OCI-LY1 (cell line): ENCODE measurements around the gene GALNT18.

ENCODE experiments used
- H2AFZ ChIP-seq: fragments of 200-600 bp; sonication (generic), shearing (Covaris generic); 2 replicates; pipeline ENCODE4 v1.6.0; 2014; ENCODE audit warnings: antibody characterized with exemption, mild to moderate bottlenecking, low read length
- H3F3A ChIP-seq: fragments of 200-600 bp; sonication (generic), shearing (Covaris generic); 2 replicates; pipeline ENCODE4 v1.6.0; 2014; ENCODE audit warnings: mild to moderate bottlenecking, antibody characterized with exemption, low read length, moderate library complexity; ENCODE audit not compliant: insufficient read depth
- H3K27ac ChIP-seq: fragments of 200-600 bp; sonication (generic); 2 replicates; pipeline ENCODE4 v1.5.1; 2014; ENCODE audit warnings: low read length, mixed run types, mild to moderate bottlenecking, low read depth; ENCODE audit not compliant: poor library complexity, severe bottlenecking
- H3K27me3 ChIP-seq: fragments of 200-600 bp; sonication (generic); 2 replicates; pipeline ENCODE4 v1.6.0; 2014; ENCODE audit warnings: antibody characterized with exemption, mild to moderate bottlenecking, low read length, moderate library complexity; ENCODE audit not compliant: insufficient read depth
- H3K36me3 ChIP-seq: fragments of 200-600 bp; sonication (generic); 2 replicates; pipeline ENCODE4 v1.6.1; 2014; ENCODE audit warnings: mild to moderate bottlenecking, antibody characterized with exemption, low read length, moderate library complexity, mixed read lengths; ENCODE audit not compliant: insufficient read depth
- H3K4me1 ChIP-seq: fragments of 200-600 bp; sonication (generic); 2 replicates; pipeline ENCODE4 v1.5.1; 2014; ENCODE audit warnings: mild to moderate bottlenecking, low read length, moderate library complexity; ENCODE audit not compliant: insufficient read depth, severe bottlenecking
- H3K4me2 ChIP-seq: fragments of 200-600 bp; sonication (generic), shearing (Covaris generic); 2 replicates; pipeline ENCODE4 v1.6.1; 2014; ENCODE audit warnings: low read length
- H3K4me3 ChIP-seq: fragments of 200-600 bp; sonication (generic); 2 replicates; pipeline ENCODE4 v1.5.1; 2014; ENCODE audit warnings: low read length, low read depth, mild to moderate bottlenecking, mixed read lengths; ENCODE audit not compliant: poor library complexity, severe bottlenecking
- H3K79me2 ChIP-seq: fragments of 200-600 bp; shearing (Covaris generic); 2 replicates; pipeline ENCODE4 v1.6.1; 2016; ENCODE audit warnings: mixed run types, low read length, mixed read lengths; ENCODE audit not compliant: insufficient read depth
- H3K9ac ChIP-seq: fragments of 200-600 bp; sonication (generic), shearing (Covaris generic); 2 replicates; pipeline ENCODE4 v1.6.1; 2014; ENCODE audit warnings: mild to moderate bottlenecking, low read length, mixed read lengths
- H3K9me2 ChIP-seq: fragments of 200-600 bp; sonication (generic), shearing (Covaris generic); 2 replicates; pipeline ENCODE4 v1.6.1; 2014; ENCODE audit warnings: low read depth, mild to moderate bottlenecking, low read length, mixed read lengths
- H3K9me3 ChIP-seq: fragments of 200-600 bp; shearing (Covaris generic); 2 replicates; pipeline ENCODE4 v1.6.1; 2014; ENCODE audit warnings: low read length, mixed read lengths
- H4K20me1 ChIP-seq: fragments of 200-600 bp; sonication (generic), shearing (Covaris generic); 2 replicates; pipeline ENCODE4 v1.6.0; 2016; ENCODE audit warnings: mild to moderate bottlenecking, low read length; ENCODE audit not compliant: insufficient read depth
- CTCF ChIP-seq: fragments of 200-600 bp; sonication (generic), shearing (Covaris generic); IDR thresholded peaks from 2 replicates; pipeline ENCODE4 v1.5.1; 2017; ENCODE audit warnings: mild to moderate bottlenecking, antibody characterized with exemption, low read length, moderate library complexity, mixed read lengths
- EZH2 ChIP-seq: fragments of 200-600 bp; sonication (generic), shearing (Covaris generic); IDR thresholded peaks from 2 replicates; pipeline ENCODE4 v1.8.0; 2017; ENCODE audit warnings: borderline replicate concordance, mixed run types, mild to moderate bottlenecking, antibody characterized with exemption, low read length, moderate library complexity, mixed read lengths

Gene GALNT18

GRCh38 chr11:11409901-11410300, 211.9 kb downstream of the GALNT18 start:
- H3K4me3 ChIP-seq = no peak overlapping the region
- no peak overlapping the region for H3K4me2 ChIP-seq
- no peaks in the 10 kb centered on the region for H3K79me2 ChIP-seq
- no peak overlapping the region for H3K27ac ChIP-seq
- H3K27me3 ChIP-seq = no peaks in the 10 kb centered on the region
- no peak overlapping the region for H2AFZ ChIP-seq
- H3F3A ChIP-seq = no peaks in the 10 kb centered on the region
- H3K36me3 ChIP-seq = no peaks in the 10 kb centered on the region
- H3K9me3 ChIP-seq = no peaks in the 10 kb centered on the region
- TF ChIP-seq EZH2 = no peak
- no peak for TF ChIP-seq CTCF
- no peak overlapping the region for H3K9ac ChIP-seq
- H3K4me1 ChIP-seq = no peaks in the 10 kb centered on the region
- H4K20me1 ChIP-seq = no peaks in the 10 kb centered on the region
- H3K9me2 ChIP-seq = no peaks in the 10 kb centered on the region

GRCh38 chr11:11409224-11409623, 212.6 kb downstream of the GALNT18 start:
- Histone ChIP-seq H2AFZ (no peak overlapping the region), H3K27ac (no peak overlapping the region), H3F3A (no peaks in the 10 kb centered on the region), H3K4me3 (no peak overlapping the region), H3K9me3 (no peaks in the 10 kb centered on the region), H3K9ac (no peak overlapping the region), H3K79me2 (no peaks in the 10 kb centered on the region), H3K4me1 (no peaks in the 10 kb centered on the region), H3K27me3 (no peaks in the 10 kb centered on the region), H4K20me1 (no peaks in the 10 kb centered on the region), H3K36me3 (no peaks in the 10 kb centered on the region), H3K4me2 (no peak overlapping the region), H3K9me2 (no peaks in the 10 kb centered on the region)
- TF ChIP-seq CTCF (no peak), EZH2 (no peak)

GRCh38 chr11:11408436-11409221, 213.2 kb downstream of the GALNT18 start:
- H3K36me3 ChIP-seq = no peaks in the 10 kb centered on the region
- no peaks in the 10 kb centered on the region for H3K9me3 ChIP-seq
- no peak overlapping the region for H3K27ac ChIP-seq
- TF ChIP-seq EZH2 (no peak), CTCF (no peak)
- no peak overlapping the region for H2AFZ ChIP-seq
- no peaks in the 10 kb centered on the region for H3K9me2 ChIP-seq
- H3K9ac ChIP-seq = no peak overlapping the region
- H3K79me2 ChIP-seq = no peaks in the 10 kb centered on the region
- H3K27me3 ChIP-seq = no peaks in the 10 kb centered on the region
- H3K4me1 ChIP-seq = no peaks in the 10 kb centered on the region
- H4K20me1 ChIP-seq = no peaks in the 10 kb centered on the region
- no peak overlapping the region for H3K4me3 ChIP-seq
- H3F3A ChIP-seq = no peaks in the 10 kb centered on the region
- H3K4me2 ChIP-seq = no peak overlapping the region
